Measurements from ENCODE around the gene CABLES2.

- TF ChIP-seq GATA3 (IDR thresholded peaks at IDR 0.05; ENCODE audit: low read depth, low read length) (no peak), GATA2 (IDR thresholded peaks at IDR 0.05; ENCODE audit: low read depth, low read length) (no peak)
These were observed 14.3 kb downstream of the CABLES2 start for GRCh38 chr20:62392621-62393334.

Data from SH-SY5Y (cell line).